Measurements from ENCODE around the gene RNF6. TPM values are rescaled to one million over a fixed set of nuclear protein-coding genes. Genes with fewer than 3 reads are reported as not detected.
A peak's percentile ranks its signal among the peaks of the same experiment; 100 is the strongest.

The RNF6 gene
- total RNA-seq (10 to 100 TPM; 64.6 to 65.0 TPM), polyA plus RNA-seq (44.7 TPM)

DNA sequence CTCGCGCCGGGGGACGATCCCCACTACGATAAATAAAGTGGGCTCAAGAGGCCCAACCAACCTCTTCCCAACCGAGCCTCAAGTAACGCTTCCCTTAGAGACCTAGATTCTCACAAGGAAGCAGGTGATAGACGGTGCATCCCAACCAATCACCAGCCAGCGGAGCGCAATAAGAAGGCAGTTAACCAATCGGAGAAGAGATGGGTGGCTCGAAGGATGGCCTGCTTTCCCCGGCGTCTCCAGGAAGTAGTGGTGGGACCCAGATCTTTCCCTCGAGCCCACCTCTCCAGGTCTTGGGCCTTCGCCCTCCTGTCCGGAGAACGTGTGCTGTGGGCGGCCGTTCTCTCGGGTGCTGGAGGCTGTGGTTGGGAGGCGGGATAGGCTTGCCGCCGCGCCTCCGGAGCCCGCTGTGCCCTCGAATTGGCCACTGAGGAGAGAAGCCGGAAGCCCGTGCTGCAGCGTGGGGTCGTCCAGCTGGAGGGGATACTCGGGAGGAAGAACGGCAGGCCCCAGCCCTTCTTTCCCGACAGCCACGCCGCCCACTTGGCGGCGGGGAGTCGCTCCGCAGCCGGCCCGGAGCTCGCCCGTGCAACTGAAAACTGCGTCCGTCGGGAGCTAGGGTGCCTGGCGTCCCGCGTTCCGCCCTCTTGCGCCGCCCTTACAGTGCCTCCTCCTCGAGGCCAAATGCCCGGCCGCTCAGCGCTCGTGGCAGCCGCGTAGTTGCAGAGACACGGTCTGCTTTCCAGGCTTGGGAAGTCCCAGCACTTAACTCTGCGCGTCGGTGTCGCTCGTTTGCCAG, at the start of gene RNF6:
TSS of gene RNF6 (minus strand) at position 594 of the 799 bp plus-strand sequence. CDS start 2,665 bp downstream, outside the sequence.
- Mint-ChIP-seq H3K4me1 (peaks cover 40 to 52% (median 51%) of the 10 kb centered on the region in 3 donors), H3K4me3 (peak within 1 kb of the TSS; percentile 93 to 99 (median 95)), H3K27ac (peak within 1 kb of the TSS; percentile 83 to 100 (median 99)), H3K36me3 (peaks cover 7 to 41% (median 16%) of the 10 kb centered on the region in 3 donors), H3K27me3 (peaks cover 0 to 14% of the 10 kb centered on the region in 2 donors), H3K9me3 (no peaks in the 10 kb centered on the region)
- peak; percentile 79 to 93 (median 89) for DNase-seq
- Histone ChIP-seq H3K27me3 (ENCODE audit: insufficient read depth, low read length, poor library complexity, severe bottlenecking) (no peaks in the 10 kb centered on the region), H3K4me1 (ENCODE audit: insufficient read depth, low read length) (peaks cover 30% of the 10 kb centered on the region), H3K9me3 (ENCODE audit: low read length) (no peaks in the 10 kb centered on the region), H3K27ac (ENCODE audit: low read depth, low read length) (peak within 1 kb of the TSS; percentile 95), H3K4me3 (ENCODE audit: low read length) (peak within 1 kb of the TSS; percentile 93), H3K36me3 (ENCODE audit: insufficient read depth, low read length) (peaks cover 26% of the 10 kb centered on the region)
- POLR2A ChIA-PET = interaction anchor here (0.5 to 2.0 kb wide), 6 partner anchors 10 to 1889 kb away, joined by 3 to 12 read pairs (median 4); no protein-coding TSS in a partner anchor
- CTCF ChIA-PET = interaction anchor here (0.7 to 4.3 kb wide), 5 partner anchors 11 to 277 kb away, joined by 3 to 23 read pairs (median 4); no protein-coding TSS in a partner anchor

DNA sequence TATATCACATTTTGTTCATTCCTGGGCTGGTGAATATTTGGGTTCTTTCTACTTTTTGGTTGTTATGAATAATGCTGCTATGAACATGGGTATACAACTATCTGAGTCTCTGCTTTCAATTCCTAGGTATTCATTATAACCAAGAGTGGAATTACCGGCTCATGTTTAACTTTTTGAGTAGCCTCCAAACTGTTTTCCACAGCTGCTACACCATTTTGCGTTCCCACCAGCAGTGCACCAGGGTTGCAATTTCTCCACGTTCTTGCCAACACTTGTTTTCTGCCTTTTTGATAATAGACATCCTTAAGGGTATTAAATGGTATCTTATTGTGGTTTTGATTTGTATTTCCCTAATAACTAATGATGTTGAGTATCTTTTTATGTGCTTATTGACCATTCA, 48.6 kb upstream of the RNF6 start:
- H3K4me1 ChIP-seq (ENCODE audit: insufficient read depth, low read length) = no peaks in the 10 kb centered on the region
- H3K27ac ChIP-seq (ENCODE audit: low read depth, low read length) = no peak overlapping the region

DNA sequence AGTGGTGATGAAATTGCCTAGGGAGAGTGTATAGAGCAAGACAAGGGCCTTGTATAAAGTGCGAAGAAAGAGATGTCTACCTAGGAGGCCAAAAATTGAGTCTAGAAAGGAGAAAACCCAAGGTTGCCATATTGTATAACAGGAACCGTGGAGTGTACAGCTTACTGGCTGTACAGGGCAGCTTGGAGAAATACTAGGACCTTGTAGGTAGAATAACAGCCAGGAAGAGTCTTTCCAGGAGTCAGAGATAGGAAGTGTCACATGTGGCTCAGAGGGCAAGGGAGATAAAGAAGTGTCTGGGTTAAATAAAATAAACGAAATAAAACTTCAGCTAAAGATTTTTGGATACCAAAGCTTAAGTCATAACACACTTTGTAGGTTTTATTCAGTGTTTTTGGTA, 44.2 kb upstream of the RNF6 start:
- H3K4me3 ChIP-seq (ENCODE audit: low read length) = no peak overlapping the region
- Mint-ChIP-seq H3K9me3 (no peaks in the 10 kb centered on the region), H3K4me1 (peaks cover 40 to 71% (median 62%) of the 10 kb centered on the region in 3 donors), H3K27ac (no peak overlapping the region), H3K27me3 (no peaks in the 10 kb centered on the region), H3K36me3 (peaks cover 1 to 4% (median 3%) of the 10 kb centered on the region in 3 donors), H3K4me3 (no peak overlapping the region)
- no peaks in the 10 kb centered on the region for H3K36me3 ChIP-seq (ENCODE audit: insufficient read depth, low read length)
- no peaks in the 10 kb centered on the region for H3K9me3 ChIP-seq (ENCODE audit: low read length)
- CTCF ChIA-PET = no interaction called here
- DNase-seq = no peak
- no peak overlapping the region for H3K27ac ChIP-seq (ENCODE audit: low read depth, low read length)
- no peaks in the 10 kb centered on the region for H3K27me3 ChIP-seq (ENCODE audit: insufficient read depth, low read length, poor library complexity, severe bottlenecking)
- POLR2A ChIA-PET = no interaction called here
- H3K4me1 ChIP-seq (ENCODE audit: insufficient read depth, low read length) = no peaks in the 10 kb centered on the region

More for the DNA sequence above, 48.6 kb upstream of the RNF6 start:
- Histone ChIP-seq H3K9me3 (ENCODE audit: low read length) (no peaks in the 10 kb centered on the region), H3K27me3 (ENCODE audit: insufficient read depth, low read length, poor library complexity, severe bottlenecking) (no peaks in the 10 kb centered on the region), H3K36me3 (ENCODE audit: insufficient read depth, low read length) (no peaks in the 10 kb centered on the region), H3K4me3 (ENCODE audit: low read length) (no peak overlapping the region)
- ChIA-PET CTCF (no interaction called here), POLR2A (no interaction called here)
- H3K9me3 Mint-ChIP-seq = no peaks in the 10 kb centered on the region
- H3K27ac Mint-ChIP-seq = no peak overlapping the region
- no peak overlapping the region for H3K4me3 Mint-ChIP-seq
- H3K4me1 Mint-ChIP-seq = peaks cover 34 to 62% (median 49%) of the 10 kb centered on the region in 3 donors
- DNase-seq = no peak
- no peaks in the 10 kb centered on the region for H3K27me3 Mint-ChIP-seq
- no peaks in the 10 kb centered on the region for H3K36me3 Mint-ChIP-seq

DNA sequence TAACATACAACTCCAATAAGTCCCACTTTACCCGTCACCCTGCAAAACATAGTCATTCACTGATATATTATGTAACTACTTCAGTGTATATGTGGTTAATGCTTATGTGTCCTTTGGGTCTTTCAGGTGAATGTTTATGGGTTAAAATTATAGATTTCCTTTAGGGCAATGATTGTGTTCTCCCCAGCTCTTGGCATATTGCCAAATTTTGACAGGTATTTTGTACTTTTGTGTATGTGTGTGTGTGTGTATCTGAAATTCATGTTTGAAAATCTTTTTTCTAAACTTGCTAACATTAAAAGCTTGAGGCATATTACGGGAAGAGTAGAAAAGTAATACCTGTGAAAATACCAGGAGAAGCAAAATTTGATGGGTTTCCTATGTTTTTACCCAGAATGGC, 40.0 kb upstream of the RNF6 start:
- Histone ChIP-seq H3K36me3 (ENCODE audit: insufficient read depth, low read length) (no peaks in the 10 kb centered on the region), H3K9me3 (ENCODE audit: low read length) (no peaks in the 10 kb centered on the region), H3K27me3 (ENCODE audit: insufficient read depth, low read length, poor library complexity, severe bottlenecking) (no peaks in the 10 kb centered on the region), H3K4me1 (ENCODE audit: insufficient read depth, low read length) (no peaks in the 10 kb centered on the region), H3K4me3 (ENCODE audit: low read length) (no peak overlapping the region), H3K27ac (ENCODE audit: low read depth, low read length) (no peak overlapping the region)
- no peak for DNase-seq
- Mint-ChIP-seq H3K27me3 (no peaks in the 10 kb centered on the region), H3K36me3 (peaks cover 1 to 4% (median 3%) of the 10 kb centered on the region in 3 donors), H3K27ac (no peak overlapping the region), H3K4me1 (peaks cover 48 to 72% (median 71%) of the 10 kb centered on the region in 3 donors), H3K4me3 (peak overlapping the region in 1 of 7 donors; percentile 20), H3K9me3 (no peaks in the 10 kb centered on the region)
- POLR2A ChIA-PET = no interaction called here
- CTCF ChIA-PET = no interaction called here

DNA sequence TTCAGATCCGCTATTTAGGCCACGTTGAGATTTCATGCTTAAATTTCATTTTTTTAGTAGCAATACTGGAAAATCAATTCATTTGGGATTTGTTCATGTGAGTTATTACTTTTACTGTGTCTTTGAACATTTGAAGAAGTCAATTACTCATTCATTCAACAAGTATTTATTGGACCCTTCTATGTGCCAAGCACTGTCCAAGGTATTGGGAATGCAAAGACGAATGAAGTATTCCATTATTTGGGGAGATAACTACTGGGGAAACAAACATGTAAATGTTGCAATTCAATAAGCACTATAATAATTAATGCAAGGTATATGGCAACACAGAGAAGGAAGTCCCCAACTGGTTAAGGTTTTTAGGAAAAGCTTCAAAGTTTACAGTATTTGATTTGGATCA, 37.5 kb upstream of the RNF6 start:
- peaks cover 15% of the 10 kb centered on the region for H3K4me1 ChIP-seq (ENCODE audit: insufficient read depth, low read length)
- H3K27ac ChIP-seq (ENCODE audit: low read depth, low read length) = no peak overlapping the region
- H3K4me1 Mint-ChIP-seq = peaks cover 51 to 75% (median 73%) of the 10 kb centered on the region in 3 donors
- ChIA-PET CTCF (no interaction called here), POLR2A (no interaction called here)
- no peaks in the 10 kb centered on the region for H3K27me3 ChIP-seq (ENCODE audit: insufficient read depth, low read length, poor library complexity, severe bottlenecking)
- peaks cover 1 to 5% (median 3%) of the 10 kb centered on the region in 3 donors for H3K36me3 Mint-ChIP-seq
- no peak for DNase-seq
- H3K4me3 ChIP-seq (ENCODE audit: low read length) = no peak overlapping the region
- no peaks in the 10 kb centered on the region for H3K36me3 ChIP-seq (ENCODE audit: insufficient read depth, low read length)
- no peaks in the 10 kb centered on the region for H3K9me3 ChIP-seq (ENCODE audit: low read length)
- no peak overlapping the region for H3K4me3 Mint-ChIP-seq
- H3K27me3 Mint-ChIP-seq = no peaks in the 10 kb centered on the region
- no peak overlapping the region for H3K27ac Mint-ChIP-seq
- H3K9me3 Mint-ChIP-seq = no peaks in the 10 kb centered on the region

DNA sequence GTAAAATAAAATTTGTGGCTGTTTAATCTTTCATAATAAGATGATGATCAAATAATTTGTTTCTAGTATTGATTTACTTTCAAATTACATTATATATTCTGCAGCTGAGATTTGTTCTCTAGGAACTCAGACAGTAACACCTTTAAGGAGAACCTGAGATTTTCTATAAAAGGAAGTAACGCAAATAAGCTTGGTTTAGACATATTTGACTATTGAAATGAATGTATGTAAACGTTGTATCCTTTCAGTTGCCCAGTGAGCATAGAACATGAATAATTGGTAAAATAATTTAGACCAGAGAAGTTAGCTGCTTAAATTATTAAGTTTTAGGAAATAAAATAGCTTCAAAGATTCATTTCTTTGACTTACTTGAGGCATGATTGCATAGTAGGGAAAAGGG, 34.9 kb upstream of the RNF6 start:
- ChIA-PET POLR2A (no interaction called here), CTCF (interaction anchor here (2.5 kb wide), 1 partner anchor 72 kb away, joined by 9 read pairs; no protein-coding TSS in a partner anchor)
- Mint-ChIP-seq H3K9me3 (no peaks in the 10 kb centered on the region), H3K4me3 (no peak overlapping the region), H3K27me3 (no peaks in the 10 kb centered on the region), H3K27ac (no peak overlapping the region), H3K36me3 (peaks cover 0 to 6% (median 0%) of the 10 kb centered on the region in 3 donors), H3K4me1 (peaks cover 48 to 75% (median 75%) of the 10 kb centered on the region in 3 donors)
- H3K4me3 ChIP-seq (ENCODE audit: low read length) = no peak overlapping the region
- no peaks in the 10 kb centered on the region for H3K9me3 ChIP-seq (ENCODE audit: low read length)
- H3K36me3 ChIP-seq (ENCODE audit: insufficient read depth, low read length) = no peaks in the 10 kb centered on the region
- H3K27ac ChIP-seq (ENCODE audit: low read depth, low read length) = no peak overlapping the region
- no peaks in the 10 kb centered on the region for H3K27me3 ChIP-seq (ENCODE audit: insufficient read depth, low read length, poor library complexity, severe bottlenecking)
- no peak for DNase-seq
- H3K4me1 ChIP-seq (ENCODE audit: insufficient read depth, low read length) = peaks cover 19% of the 10 kb centered on the region

DNA sequence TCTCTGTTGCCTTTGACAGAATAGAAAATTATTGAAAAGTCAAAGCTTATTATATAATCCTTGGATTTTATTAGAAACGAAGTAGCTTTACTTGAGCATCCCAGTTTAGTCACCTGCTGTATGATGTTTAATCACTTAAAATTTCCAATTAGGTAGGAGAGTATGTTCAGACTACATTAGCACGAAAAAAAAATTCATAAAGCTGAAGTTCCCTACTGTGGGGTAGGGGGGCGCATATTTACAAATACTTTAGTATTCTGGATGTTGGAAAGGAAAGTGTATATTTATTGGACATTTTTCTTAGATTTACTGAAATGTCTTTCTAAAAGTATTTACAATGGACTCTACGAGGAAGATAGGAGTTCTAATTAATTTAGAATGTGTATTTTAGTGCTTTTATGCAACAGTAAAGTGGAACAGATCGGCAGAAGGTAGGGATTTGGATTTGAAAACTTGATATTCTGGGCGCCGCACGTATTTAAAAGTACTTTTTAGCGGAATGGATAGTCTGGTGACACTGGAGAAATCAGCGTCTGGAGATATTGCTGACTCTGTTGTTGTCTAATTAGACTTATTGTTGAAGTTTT, 33.7 kb upstream of the RNF6 start:
- ChIA-PET CTCF (interaction anchor here (0.8 to 2.5 kb wide), 3 partner anchors 71 to 443 kb away, joined by 3 to 9 read pairs (median 3); no protein-coding TSS in a partner anchor), POLR2A (no interaction called here)
- H3K27ac Mint-ChIP-seq = peak overlapping the region in 3 of 8 donors; percentile 2 to 53 (median 8)
- Histone ChIP-seq H3K36me3 (ENCODE audit: insufficient read depth, low read length) (no peaks in the 10 kb centered on the region), H3K27ac (ENCODE audit: low read depth, low read length) (no peak overlapping the region), H3K27me3 (ENCODE audit: insufficient read depth, low read length, poor library complexity, severe bottlenecking) (no peaks in the 10 kb centered on the region), H3K4me3 (ENCODE audit: low read length) (peak overlapping the region; percentile 76), H3K4me1 (ENCODE audit: insufficient read depth, low read length) (peaks cover 19% of the 10 kb centered on the region), H3K9me3 (ENCODE audit: low read length) (no peaks in the 10 kb centered on the region)
- H3K4me3 Mint-ChIP-seq = peak overlapping the region; percentile 48 to 97 (median 88)
- no peak for DNase-seq
- peaks cover 0 to 2% of the 10 kb centered on the region in 2 donors for H3K27me3 Mint-ChIP-seq
- no peaks in the 10 kb centered on the region for H3K9me3 Mint-ChIP-seq
- peaks cover 0 to 6% (median 0%) of the 10 kb centered on the region in 3 donors for H3K36me3 Mint-ChIP-seq
- H3K4me1 Mint-ChIP-seq = peaks cover 40 to 66% (median 62%) of the 10 kb centered on the region in 3 donors
